SIG-M5 treated with dmso at 0.1 percent for 504 hours (cell line): ENCODE results near the gene CACNA2D2.

ENCODE experiments used
- DNase-seq: peaks from one replicate; lab custom pipeline; 2025; ENCODE audit not compliant: unreplicated experiment; lab: John Stamatoyannopoulos, UW

CACNA2D2 gene

DNA sequence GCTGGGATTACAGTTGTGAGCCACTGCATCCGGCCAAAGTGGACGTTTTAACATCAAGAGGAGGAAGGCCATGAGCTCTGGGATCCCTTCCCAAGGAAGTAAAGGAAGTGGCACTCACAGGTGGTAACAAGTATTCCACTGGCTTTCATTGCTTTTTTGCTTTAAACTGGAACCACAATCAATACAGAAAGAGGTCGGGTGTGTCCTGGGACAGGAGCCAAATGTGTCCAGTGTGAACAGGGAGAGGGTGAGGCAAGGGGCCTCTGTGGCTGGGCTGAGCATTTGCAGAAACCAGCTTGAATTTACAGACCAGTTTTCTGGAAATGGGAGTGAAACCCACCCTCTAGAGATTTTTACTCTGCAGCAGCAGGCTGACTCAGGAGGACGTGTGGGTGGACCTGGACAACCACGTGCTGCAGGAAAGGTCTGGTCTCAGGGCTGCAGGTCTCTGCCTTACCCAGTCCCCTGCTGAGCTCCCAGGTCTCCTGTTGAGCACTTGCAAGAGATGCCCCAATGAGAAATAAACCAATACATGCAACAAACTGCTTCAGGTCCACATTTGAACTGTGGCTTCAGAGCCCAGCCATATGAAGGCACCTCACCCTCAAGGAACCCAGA is 101.3 kb downstream of the CACNA2D2 start:
- DNase-seq, result no peak

DNA sequence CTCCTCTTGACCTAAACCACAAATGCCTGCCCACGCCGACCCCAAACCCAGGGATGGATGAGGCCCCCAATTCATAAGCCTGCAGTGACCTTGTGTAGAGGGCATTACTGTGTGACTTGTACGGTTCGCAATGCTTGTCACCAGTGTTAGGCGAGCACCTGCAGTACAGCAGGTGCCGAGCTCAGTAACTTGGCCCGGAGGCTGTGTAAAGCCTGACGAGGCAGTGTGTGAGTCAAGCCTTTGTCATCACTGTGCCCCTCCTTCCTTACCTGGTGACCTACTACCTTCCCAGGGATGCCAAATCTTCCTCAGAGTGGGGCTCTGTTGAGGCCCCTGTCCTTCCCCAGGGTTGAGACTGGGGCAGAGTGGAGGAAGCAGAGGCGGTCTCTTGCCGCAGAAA is 106.9 kb downstream of the CACNA2D2 start:
- no peak for DNase-seq

DNA sequence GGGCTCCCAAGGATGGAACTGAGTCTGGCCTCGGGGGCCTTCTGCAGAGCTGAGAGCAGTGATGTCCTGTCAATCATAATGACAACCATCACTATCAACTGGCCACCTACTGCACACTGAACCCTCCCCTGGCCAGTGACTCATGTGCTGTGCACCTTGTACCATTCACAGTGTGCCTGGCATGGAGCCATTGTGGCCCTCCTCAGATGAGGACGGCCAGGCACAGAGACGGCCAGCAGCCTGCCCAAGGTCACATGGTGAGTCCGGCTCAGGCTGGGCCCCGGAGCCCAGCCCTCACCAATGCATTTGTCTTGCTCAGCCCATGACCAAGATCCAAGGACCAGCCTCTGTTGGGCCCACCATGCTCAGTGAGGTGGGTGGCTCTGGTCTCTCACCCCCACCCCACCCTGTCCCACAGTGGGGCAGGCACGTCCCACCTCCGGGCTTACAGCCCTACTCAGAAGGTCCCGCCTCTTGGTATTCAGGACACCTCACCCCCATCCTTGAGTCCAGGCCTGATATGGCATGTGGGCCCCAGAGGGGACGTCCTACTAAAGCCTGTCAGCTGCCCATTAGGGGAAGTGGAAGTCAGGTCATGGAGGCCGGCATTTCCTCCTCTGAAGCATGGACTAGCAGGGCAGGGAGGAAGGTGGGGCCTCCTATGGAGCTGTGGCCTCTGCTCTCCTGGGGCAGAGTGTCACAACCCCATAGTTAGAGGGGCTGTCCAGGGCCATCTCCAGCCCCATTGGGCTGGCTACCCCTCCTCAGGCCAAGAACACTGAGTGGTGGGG is 108.2 kb downstream of the CACNA2D2 start:
- peak; percentile 36 for DNase-seq

DNA sequence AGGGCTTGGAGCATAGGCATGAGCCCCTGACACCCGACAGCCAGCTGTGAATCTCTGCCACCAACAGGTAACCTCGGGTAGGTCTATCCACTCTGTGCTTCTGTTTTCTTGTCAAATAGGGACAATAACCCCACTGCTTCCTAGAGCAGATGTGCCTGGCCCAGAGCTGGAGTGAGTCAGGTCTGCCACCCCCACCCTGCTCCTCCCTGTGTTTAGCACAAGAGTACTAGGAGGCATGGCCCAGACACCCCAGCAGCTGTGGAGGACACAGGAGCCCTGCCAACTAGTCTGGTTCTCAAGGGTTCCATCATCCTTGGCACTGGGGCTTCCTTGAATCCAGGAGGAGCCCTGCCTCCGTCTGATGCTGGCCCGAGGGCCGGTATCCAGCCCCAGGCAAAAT is 110.4 kb downstream of the CACNA2D2 start:
- no peak for DNase-seq

DNA sequence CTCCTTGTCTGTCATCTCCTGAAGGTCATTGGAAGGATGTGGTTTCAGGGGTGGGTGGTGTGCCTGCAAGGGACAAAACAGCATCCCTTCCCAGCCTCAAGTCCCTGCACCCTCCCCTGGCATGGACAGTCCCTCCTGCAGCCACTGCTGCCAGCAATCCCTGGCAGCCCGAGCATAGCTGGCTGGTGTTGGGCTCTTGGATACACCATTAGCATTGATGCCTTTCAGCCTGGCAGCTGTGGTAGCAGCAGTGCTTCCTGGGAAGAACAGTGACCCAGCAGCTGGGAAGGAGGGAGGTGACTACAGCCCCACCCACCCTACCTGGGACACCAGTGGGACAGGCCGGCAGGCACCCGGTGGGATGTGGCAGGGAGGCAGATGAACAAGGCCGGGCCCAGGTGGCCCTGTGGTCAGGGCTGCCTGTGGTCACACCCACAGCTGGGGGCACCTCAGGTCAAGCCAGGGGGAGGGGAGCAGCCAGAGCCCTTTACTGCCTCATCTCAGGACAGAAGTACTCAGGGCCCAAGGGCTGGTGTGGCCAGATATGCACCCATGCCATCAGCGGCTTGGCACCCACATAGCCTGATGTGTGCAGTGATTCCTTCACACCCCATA is 111.2 kb downstream of the CACNA2D2 start:
- DNase-seq, result no peak

DNA sequence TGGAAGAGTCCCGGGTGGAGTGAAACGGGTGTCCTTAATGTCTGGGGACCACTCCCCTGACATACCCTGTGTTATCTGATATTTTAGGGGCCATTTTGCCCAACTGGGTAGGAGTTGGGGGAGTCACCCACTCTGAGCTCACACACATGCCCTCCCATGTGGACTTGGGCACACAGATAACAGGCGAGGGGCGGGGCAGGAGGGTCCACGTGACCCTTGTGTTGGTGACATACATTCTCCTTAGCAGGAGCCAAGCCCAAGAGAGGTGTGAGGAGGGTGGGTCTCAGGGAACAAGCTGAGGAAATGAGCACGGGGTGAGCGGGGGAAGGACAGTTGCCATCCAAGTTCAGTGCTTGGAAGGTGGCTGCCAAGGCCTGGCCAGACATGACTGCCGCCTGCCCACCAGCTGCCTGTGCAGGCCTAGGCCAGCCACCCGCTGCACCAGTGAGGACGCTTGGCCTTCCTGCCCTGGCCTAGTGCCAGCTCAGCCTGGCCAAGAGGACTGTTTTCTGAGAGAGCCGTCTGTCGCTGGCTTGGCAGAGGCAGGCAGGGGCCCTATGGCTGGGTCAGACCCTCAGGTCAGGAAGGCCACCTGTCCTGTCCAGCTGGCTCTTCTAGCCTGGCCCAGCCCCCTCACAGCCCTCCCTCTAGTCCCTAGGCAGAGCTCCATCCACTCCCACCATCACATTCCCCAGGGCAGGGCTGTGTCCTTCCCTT is 112.8 kb downstream of the CACNA2D2 start:
- DNase-seq, result no peak

DNA sequence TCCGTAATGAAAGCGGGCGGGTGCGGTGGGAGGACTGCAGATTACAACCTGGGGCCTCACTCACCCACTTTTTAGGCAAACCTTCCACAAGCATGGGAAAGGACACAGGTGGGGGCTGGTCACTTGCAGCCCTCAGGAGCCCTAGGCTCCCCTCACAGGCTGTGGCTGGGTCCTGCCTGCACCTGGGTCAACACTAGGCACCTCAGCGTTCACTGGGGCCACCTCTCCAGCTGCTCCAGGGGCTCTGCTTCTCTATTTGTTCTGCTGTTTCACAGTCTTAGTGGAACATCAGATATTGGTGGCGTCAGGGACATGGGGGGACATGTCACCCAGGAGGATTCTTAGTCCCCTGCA is 114.0 kb downstream of the CACNA2D2 start:
- DNase-seq, result no peak

DNA sequence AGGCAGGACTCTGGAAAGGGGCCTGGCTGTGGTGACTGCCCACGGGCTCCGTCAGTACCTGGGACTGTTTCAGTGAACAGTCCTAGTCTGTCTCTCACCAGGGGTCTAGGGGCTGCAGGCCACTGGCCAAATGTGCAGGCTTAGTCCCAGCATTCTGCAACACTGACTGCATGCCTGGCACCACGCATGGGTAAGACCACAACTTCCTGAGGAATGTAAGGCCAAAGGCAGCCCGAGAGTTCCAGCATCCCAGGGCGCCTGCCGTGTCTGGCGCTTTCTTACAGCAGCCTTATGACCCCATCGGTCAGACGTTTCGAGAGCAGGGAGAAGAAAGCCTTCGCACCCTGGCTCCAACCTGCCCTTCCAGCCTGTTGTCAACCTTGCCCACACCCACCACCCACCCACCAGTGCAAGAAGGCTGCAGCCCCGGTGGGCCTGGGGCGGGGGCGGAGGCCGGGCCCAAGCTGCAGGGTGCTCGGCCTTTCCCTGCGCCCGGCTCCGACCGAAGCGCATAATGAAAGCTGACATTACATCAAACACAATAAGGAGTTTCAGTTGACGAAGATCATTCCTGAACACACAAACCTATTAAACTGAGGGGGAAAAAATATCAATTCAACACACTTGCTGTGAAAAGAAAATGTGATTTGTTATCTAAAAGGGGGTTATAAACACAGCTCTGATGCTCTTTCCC is 114.6 kb downstream of the CACNA2D2 start:
- no peak for DNase-seq

DNA sequence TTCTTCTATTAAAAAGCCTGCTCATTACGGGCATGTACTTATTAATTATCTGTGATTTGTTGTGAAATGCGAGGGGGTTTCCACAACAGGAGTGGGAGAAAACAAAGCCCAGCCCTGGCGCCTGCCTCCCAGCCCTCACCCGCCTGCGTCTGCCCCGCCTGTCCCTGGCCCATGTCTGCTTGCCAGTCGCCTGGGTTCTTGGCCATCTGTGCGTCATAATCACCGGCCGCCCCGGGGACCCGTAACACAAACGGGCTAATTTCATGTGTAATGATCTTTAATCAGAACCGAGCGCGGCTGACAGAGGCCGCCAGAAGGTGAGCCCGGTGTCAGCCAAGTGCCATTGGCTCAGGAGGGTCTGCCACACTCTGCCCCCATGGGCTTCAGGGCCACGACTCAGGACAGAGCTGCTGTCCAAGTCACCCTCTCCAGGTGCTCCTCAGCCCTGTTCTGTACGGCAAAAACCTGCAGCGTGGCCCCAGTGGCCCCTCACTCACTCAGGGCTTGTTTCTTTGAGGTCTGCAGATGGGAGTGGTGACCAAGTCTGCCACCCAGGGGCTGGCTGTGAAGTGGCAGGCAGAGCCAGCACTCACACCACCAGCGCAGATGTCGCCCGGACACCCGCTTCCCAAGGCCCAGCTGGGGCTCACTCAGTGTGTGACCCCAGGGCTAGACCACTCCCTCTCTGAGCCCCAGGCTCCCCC is 115.3 kb downstream of the CACNA2D2 start:
- no peak for DNase-seq

DNA sequence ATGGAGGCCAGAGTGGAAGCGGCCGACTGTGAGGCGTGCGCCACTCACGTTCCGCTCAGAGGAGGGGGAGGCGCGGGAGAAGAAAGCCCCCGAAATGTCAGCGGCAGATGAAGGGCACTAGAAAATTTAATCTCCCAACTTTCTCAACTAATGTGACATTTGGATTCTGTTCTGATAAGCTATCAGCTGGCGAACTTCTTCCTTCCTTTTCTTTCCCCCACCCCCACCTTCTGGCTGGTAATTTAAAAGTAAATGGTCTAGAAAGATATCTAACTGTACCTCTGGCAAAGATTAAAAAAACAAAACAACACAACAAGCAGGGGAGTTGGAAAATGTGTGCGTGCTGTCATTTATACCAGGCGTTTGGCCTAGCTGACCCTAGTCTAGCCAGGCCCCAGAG is 117.7 kb downstream of the CACNA2D2 start:
- DNase-seq, result no peak

DNA sequence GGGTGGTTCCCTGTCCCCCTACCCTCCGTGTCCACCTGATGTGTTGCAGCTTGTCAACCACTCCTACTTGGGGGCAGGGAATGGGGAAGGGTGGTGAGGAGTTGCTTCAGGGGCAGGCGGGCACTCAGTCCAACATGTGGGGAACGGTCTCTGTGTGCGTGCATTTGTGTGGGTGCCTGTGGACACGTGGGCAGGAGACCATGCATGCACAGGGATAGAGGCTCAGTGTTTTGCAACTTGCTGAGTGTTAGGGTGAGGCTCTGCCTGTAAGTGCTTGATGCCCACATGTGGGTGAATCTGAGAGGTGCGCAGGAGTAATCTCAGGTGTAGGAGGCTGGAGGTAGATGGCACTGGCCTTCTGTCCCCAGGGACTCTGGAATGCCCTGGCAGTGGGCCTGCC is 119.7 kb downstream of the CACNA2D2 start:
- no peak for DNase-seq

DNA sequence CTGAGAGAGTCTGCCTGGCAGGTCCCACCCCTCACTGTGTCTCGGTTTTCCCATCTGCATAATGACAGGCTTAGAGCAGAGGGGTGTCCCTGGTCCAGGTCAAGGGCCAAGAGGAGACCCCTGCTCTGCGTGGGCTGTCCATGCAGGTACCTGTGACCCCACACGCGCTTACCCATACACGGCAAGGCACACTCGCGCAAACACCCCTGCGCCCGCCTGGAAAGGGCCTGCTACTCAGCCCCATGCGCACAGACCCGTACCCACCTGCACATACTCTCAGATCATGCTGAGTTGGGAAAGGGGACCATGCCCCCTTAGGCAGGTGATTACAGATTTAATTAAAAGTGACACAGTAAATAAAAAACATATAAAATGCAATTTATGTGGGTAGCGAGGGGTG is 120.7 kb downstream of the CACNA2D2 start:
- DNase-seq, result no peak

DNA sequence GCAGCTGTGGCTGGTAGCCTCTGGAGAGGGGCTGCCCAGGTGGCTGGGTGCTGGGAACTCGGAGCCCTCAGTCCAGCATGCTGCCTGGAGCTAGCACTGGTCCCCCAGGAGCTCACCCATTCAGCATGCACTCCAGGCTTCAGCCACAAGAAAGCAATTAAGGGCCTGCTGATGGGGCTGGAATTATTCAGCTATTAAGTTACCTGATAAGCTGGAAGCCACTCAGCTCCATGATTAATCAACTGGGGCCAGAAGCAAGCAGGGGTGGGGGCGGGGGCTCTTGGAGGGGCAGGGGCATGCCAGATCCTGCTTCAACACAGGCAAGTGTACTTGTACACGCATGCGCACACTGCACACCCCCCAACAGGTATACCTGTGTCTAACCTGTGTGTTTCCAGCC is 122.1 kb downstream of the CACNA2D2 start:
- no peak for DNase-seq

DNA sequence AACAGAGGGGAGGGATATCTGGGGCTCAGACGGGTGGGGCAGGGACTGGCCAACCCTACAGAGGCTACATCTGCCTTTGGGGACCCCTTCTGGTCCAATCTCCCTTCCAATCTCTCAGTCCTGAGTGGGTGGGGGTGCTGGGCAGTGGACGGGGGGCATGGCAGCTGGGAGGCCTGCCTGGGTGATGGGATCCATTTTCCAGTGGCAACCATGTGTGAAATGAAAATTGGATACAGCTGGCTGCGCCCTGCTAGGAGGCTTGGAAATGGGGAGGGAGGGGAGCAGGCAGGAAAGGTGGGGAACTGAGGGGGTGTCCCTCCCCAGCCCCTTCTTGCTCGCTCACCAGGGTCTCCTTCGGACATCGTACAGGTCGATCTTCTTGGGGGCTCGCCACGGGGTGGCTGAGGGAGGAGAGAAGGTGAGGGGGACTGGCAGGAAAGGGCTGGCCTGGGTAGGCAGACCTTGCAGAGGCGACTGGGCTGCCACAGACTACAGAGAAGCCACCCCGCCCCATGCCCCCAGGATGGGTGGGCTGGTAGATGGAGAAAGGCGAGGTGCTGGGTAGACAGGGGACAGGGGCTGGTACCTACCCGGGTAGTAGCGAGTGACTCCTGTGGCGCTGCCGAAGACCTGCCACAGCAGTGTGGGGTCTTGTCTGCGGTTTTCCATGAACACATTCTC is 122.9 kb downstream of the CACNA2D2 start:
- DNase-seq, result no peak

DNA sequence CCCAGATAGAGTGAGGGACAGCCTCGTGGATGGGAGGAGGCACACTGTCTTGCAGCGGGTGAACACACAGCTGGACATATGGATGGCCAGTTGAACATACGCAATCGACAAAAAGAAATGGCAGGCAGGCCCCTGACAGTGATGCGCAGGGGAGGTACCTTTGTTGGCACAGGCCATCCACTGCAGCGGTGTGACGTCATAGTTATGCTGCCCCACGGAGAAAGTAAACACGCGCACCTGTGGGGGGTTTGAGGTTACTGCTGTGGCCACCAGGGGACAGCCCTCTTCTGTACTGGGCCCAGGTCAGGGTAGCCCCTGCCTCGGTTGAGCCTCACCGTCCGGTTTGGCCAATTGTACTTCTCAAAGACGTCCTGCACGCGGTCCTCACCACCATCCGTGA is 124.7 kb downstream of the CACNA2D2 start:
- no peak for DNase-seq

DNA sequence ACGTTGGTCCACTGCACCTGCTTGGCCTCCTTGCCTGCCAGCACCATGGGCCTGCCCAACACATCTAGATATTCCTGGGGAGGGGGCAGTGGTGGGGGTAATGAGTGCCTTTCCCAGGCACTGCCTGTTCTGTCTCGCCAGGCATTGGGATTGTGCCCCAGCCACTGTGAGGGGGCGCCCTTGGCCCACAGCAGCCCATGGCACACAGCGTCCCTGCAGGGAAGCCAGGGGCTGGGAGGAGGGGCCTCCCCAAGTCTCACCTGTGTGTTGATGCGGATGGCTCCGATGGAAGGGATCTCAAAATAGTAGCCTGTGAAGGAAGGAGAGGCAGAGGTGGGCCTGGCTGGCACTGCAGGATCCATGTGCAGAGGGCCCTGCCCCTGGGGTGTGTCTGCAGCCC is 125.4 kb downstream of the CACNA2D2 start:
- no peak for DNase-seq

DNA sequence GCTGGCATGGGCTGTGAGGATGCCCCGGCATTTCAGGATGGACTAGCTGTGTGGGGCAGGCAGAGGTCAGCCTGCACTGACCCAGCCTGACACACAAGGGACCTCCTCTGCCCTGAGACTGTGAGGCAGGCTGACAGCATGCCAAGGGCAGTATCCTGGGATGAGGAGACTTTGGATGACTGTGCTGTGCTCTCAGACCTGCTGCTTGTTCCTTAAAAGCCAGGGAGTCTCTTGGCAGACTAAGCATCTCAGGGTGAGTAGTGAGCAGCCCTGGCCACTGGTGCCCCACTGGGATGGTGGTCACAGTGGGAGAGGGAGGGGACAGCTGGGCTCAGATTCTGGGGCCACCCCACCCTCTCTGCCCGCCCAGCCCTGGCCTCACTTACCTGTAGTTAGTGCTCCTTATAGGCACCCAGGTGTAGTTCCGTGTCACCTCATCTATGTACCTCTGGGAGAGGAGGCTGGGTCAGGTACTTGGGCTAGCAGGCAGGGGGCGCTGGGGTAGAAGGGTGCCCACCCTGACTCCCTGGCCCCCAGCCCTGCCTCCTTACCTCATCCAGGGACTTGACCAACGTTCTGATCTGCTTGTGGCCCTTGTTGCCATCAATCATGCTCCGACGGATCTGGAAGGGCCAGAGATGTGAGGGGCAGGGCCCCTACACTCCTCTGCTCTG is 128.0 kb downstream of the CACNA2D2 start:
- DNase-seq, result no peak

DNA sequence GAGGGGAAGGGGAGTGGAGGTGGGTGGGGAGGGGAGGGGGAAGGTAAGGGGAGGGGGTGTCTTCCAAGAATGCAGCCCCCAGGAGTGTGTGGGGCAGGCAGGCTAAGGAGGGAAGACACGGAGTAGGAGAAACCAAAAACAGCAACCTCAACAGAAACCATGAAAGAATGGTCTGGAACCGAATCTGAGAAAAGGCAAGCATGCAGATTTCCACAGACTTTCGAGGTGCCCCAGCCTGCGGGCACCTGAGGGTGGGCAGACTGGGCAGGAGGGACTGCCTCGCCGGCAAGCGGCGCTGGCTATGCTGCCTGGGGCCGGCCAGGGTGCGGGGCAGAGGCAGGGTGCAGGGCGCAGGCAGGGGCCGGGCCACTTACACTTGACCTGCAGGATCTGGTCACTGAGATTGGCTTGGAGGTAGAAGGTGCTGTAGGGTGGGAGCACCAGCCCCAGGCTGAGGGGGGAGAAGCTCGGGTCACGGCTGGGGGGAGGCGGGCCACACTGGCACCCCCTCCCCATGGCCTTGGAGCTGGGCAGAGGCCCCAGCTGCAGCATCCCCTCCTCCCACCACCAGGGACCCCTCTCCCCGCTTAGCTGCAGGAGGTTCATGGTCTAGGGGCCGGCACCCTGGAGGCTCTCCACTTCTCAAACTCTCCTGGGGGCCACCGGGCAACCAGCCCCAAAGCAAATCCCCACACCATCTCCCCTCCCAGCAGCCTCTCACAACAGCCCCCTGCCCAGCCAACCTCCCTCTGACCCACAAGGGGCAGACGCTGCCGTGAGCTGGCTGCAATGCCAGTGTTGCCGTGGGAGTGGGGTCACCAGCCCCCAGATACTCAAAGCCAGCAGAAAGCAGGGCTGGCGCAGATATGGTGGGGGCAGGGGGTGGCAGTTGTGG is 128.8 kb downstream of the CACNA2D2 start:
- DNase-seq, result no peak
